SK-N-SH treated with all-trans-retinoic acid at 6 μM for 48 hours (cell line): ENCODE results near the gene SCFD2.

ENCODE experiments used
- ATAC-seq: fragments of 200-7000 bp; cut with Tn5 transposase; 3 replicates; pipeline ENCODE4 v1.9.1; 2020; ENCODE audit warnings: mild to moderate bottlenecking, moderate library complexity
- ARNTL ChIP-seq: fragments of 450-650 bp; formaldehyde crosslinking; IDR thresholded peaks from 2 replicates; pipeline ENCODE4 v1.5.0; 2020; ENCODE audit warnings: low read depth, mild to moderate bottlenecking, moderate library complexity, borderline replicate concordance
- BACH2 ChIP-seq: fragments of 250-450 bp; sonication (Bioruptor Pico); IDR thresholded peaks from 2 replicates; pipeline ENCODE4 v1.9.0; 2021; ENCODE audit warnings: mild to moderate bottlenecking, borderline replicate concordance
- CREB5 ChIP-seq: fragments of 250-450 bp; sonication (Bioruptor Pico); IDR thresholded peaks from 2 replicates; pipeline ENCODE4 v1.5.1; 2020; ENCODE audit warnings: low read depth, mild to moderate bottlenecking, moderate library complexity
- CSRNP3 ChIP-seq: fragments of 250-450 bp; sonication (Bioruptor Pico); IDR thresholded peaks from 2 replicates; pipeline ENCODE4 v1.5.1; 2021; ENCODE audit warnings: mild to moderate bottlenecking, moderate library complexity
- ESRRG ChIP-seq: fragments of 250-450 bp; sonication (Bioruptor Pico); IDR thresholded peaks from 2 replicates; pipeline ENCODE4 v1.6.1; 2021; ENCODE audit warnings: mild to moderate bottlenecking
- ISL1 ChIP-seq: fragments of 250-450 bp; sonication (Bioruptor Pico); IDR thresholded peaks from 2 replicates; pipeline ENCODE4 v2.1.2; 2022; ENCODE audit warnings: mild to moderate bottlenecking, moderate library complexity
- OSR1 ChIP-seq: fragments of 250-450 bp; sonication (Bioruptor Pico); IDR thresholded peaks from 2 replicates; pipeline ENCODE4 v1.8.0; 2022; ENCODE audit warnings: moderate library complexity, mild to moderate bottlenecking, inconsistent platforms
- PATZ1 ChIP-seq: fragments of 250-450 bp; sonication (Bioruptor Pico); IDR thresholded peaks from 2 replicates; pipeline ENCODE4 v1.8.0; 2020; ENCODE audit warnings: mild to moderate bottlenecking, moderate library complexity, borderline replicate concordance
- PPARA ChIP-seq: fragments of 250-450 bp; sonication (Bioruptor Pico); IDR thresholded peaks from 2 replicates; pipeline ENCODE4 v1.5.0; 2020; ENCODE audit warnings: mild to moderate bottlenecking, borderline replicate concordance
- SNAI2 ChIP-seq: fragments of 250-450 bp; sonication (Bioruptor Pico); IDR thresholded peaks from 2 replicates; pipeline ENCODE4 v1.5.0; 2020; ENCODE audit warnings: mild to moderate bottlenecking, moderate library complexity
- TCF4 ChIP-seq: fragments of 250-450 bp; sonication (Bioruptor Pico); IDR thresholded peaks from 2 replicates; pipeline ENCODE4 v1.8.0; 2021; ENCODE audit warnings: mild to moderate bottlenecking, moderate library complexity, borderline replicate concordance
- ZC3H10 ChIP-seq: fragments of 250-450 bp; sonication (Bioruptor Pico); IDR thresholded peaks from 2 replicates; pipeline ENCODE4 v1.5.1; 2021; ENCODE audit warnings: mild to moderate bottlenecking, moderate library complexity
- ZFP3 ChIP-seq: fragments of 250-450 bp; sonication (Bioruptor Pico); IDR thresholded peaks from 2 replicates; pipeline ENCODE4 v1.5.0; 2020; ENCODE audit warnings: mild to moderate bottlenecking, moderate library complexity
- ZFP30 ChIP-seq: fragments of 450-650 bp; formaldehyde crosslinking; IDR thresholded peaks from 2 replicates; pipeline ENCODE4 v1.5.0; 2022; ENCODE audit warnings: mild to moderate bottlenecking, moderate library complexity
- ZNF70 ChIP-seq: fragments of 450-650 bp; formaldehyde crosslinking; IDR thresholded peaks from 2 replicates; pipeline ENCODE4 v1.5.0; 2020; ENCODE audit warnings: mild to moderate bottlenecking, moderate library complexity
- TF ChIP-seq, protein P1 (sequence below): fragments of 250-450 bp; sonication (Bioruptor Pico); IDR thresholded peaks from 2 replicates; pipeline ENCODE4 v1.8.0; 2021; ENCODE audit warnings: low read depth, mild to moderate bottlenecking, moderate library complexity, borderline replicate concordance
- TF ChIP-seq, protein P2 (sequence below): fragments of 250-450 bp; sonication (Bioruptor Pico); IDR thresholded peaks from 2 replicates; pipeline ENCODE4 v1.5.0; 2020; ENCODE audit warnings: mild to moderate bottlenecking, moderate library complexity

SCFD2 gene

DNA sequence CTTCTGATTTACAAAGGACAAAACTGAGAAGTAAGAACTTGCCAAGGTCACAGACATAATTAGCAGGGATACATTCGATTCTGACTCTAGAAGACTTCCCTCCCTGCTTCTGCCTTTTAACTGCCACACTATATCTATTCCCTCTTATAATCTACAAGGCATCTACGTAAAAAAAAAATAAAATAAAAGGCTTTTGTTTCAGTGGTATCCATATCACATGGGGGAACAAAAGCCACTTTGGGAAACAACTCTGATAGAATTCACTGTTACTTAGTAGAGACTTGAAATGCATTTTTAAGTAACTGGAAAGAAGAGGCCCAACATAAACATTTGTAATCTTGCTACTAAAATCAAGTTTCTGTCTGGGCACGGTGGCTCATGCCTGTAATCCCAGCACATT lies 247.2 kb downstream of the SCFD2 start:
- no peak for TF ChIP-seq CREB5 (CRISPR knock-in tag)
- no peak for TF ChIP-seq ZC3H10 (CRISPR knock-in tag)
- no peak for TF ChIP-seq ESRRG (CRISPR knock-in tag)
- no peak for TF ChIP-seq ZFP3 (CRISPR knock-in tag)
- no peak for TF ChIP-seq BACH2 (CRISPR knock-in tag)
- TF ChIP-seq OSR1 (CRISPR knock-in tag), result no peak
- no peak for TF ChIP-seq ARNTL (CRISPR knock-in tag)
- TF ChIP-seq CSRNP3, result no peak
- TF ChIP-seq, protein P1, sequence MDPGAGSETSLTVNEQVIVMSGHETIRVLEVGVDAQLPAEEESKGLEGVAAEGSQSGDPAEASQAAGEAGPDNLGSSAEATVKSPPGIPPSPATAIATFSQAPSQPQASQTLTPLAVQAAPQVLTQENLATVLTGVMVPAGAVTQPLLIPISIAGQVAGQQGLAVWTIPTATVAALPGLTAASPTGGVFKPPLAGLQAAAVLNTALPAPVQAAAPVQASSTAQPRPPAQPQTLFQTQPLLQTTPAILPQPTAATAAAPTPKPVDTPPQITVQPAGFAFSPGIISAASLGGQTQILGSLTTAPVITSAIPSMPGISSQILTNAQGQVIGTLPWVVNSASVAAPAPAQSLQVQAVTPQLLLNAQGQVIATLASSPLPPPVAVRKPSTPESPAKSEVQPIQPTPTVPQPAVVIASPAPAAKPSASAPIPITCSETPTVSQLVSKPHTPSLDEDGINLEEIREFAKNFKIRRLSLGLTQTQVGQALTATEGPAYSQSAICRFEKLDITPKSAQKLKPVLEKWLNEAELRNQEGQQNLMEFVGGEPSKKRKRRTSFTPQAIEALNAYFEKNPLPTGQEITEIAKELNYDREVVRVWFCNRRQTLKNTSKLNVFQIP (CRISPR knock-in tag), result no peak
- no peak for TF ChIP-seq TCF4 (CRISPR knock-in tag)
- TF ChIP-seq ZNF70, result no peak
- no peak for TF ChIP-seq PPARA (CRISPR knock-in tag)
- no peak for TF ChIP-seq ZFP30 (CRISPR knock-in tag)
- no peak for TF ChIP-seq PATZ1 (CRISPR knock-in tag)
- TF ChIP-seq, protein P2, sequence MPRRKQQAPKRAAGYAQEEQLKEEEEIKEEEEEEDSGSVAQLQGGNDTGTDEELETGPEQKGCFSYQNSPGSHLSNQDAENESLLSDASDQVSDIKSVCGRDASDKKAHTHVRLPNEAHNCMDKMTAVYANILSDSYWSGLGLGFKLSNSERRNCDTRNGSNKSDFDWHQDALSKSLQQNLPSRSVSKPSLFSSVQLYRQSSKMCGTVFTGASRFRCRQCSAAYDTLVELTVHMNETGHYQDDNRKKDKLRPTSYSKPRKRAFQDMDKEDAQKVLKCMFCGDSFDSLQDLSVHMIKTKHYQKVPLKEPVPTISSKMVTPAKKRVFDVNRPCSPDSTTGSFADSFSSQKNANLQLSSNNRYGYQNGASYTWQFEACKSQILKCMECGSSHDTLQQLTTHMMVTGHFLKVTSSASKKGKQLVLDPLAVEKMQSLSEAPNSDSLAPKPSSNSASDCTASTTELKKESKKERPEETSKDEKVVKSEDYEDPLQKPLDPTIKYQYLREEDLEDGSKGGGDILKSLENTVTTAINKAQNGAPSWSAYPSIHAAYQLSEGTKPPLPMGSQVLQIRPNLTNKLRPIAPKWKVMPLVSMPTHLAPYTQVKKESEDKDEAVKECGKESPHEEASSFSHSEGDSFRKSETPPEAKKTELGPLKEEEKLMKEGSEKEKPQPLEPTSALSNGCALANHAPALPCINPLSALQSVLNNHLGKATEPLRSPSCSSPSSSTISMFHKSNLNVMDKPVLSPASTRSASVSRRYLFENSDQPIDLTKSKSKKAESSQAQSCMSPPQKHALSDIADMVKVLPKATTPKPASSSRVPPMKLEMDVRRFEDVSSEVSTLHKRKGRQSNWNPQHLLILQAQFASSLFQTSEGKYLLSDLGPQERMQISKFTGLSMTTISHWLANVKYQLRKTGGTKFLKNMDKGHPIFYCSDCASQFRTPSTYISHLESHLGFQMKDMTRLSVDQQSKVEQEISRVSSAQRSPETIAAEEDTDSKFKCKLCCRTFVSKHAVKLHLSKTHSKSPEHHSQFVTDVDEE (CRISPR knock-in tag), result no peak
- TF ChIP-seq SNAI2, result no peak
- no peak for TF ChIP-seq ISL1 (CRISPR knock-in tag)
- ATAC-seq, result no peak

- ATAC-seq, result no peak
- TF ChIP-seq ZFP30 (CRISPR knock-in tag), result no peak
- no peak for TF ChIP-seq PATZ1 (CRISPR knock-in tag)
- TF ChIP-seq ZNF70, result no peak
- TF ChIP-seq ISL1 (CRISPR knock-in tag), result no peak
- TF ChIP-seq CSRNP3, result no peak
- peak; percentile 81; the same call in 1 of the 2 replicates for TF ChIP-seq ZFP3 (CRISPR knock-in tag)
- TF ChIP-seq, protein P1 (CRISPR knock-in tag), result no peak
Observed at GRCh38 chr4:53116954-53117353, 248.9 kb downstream of the SCFD2 start.
